Endothelial cell of umbilical vein (primary cell): ENCODE data around the gene PPARD. TPM values are rescaled to one million over a fixed set of nuclear protein-coding genes. Genes with fewer than 3 reads are reported as not detected.

Experiments used
- BruUV-seq: library from RNA; stranded (reverse); fragments of 400-500 nt; replicated peaks from 2 replicates; lab custom pipeline; 2021; lab: Mats Ljungman, UMichigan
- CTCF ChIA-PET: fragments of 300-600, 350-600 bp; sonication (Branson Sonifier 250); formaldehyde crosslinking; loops from one replicate; lab custom pipeline; 2021; ENCODE audit warnings: antibody characterized with exemption, inconsistent platforms; lab: Charles Lee
- POLR2A ChIA-PET: fragments of 300-600, 350-600 bp; sonication (Branson Sonifier 250); formaldehyde crosslinking; loops from one replicate; lab custom pipeline; 2021; ENCODE audit warnings: antibody characterized with exemption, inconsistent platforms; lab: Charles Lee
- DNase-seq: peaks from one replicate; pipeline ENCODE4 v3.0.0-alpha.2; 2011; ENCODE audit warnings: low read depth, low spot score
- FAIRE-seq: peaks from 2 replicates; lab custom pipeline; 2011; peaks lifted over from hg19 to GRCh38; lab: Jason Lieb, UNC
- H2AFZ ChIP-seq: 2 replicates; pipeline ENCODE4 v1.6.0; 2012; ENCODE audit warnings: low read depth, low read length, control low read depth, inconsistent platforms
- H3K27ac ChIP-seq: 2 replicates; pipeline ENCODE4 v1.5.1; 2011; ENCODE audit warnings: low read depth, mild to moderate bottlenecking, control low read depth, low read length, moderate library complexity; ENCODE audit not compliant: insufficient read depth
- H3K27me3 ChIP-seq, 2 experiments: 2 replicates each; pipeline versions ENCODE4 v1.6.0 to v1.6.1; 2011; ENCODE audit warnings: low read length in 2 of 2, mixed read lengths in 1 of 2; ENCODE audit not compliant: control insufficient read depth in 2 of 2, insufficient read depth in 2 of 2
- H3K36me3 ChIP-seq, 2 experiments: 2 replicates in 1 of 2; 3 replicates in 1 of 2; pipeline ENCODE4 v1.5.1; 2011; ENCODE audit warnings: low read length in 2 of 2, mild to moderate bottlenecking in 1 of 2, moderate library complexity in 1 of 2; ENCODE audit not compliant: control insufficient read depth in 2 of 2, insufficient read depth in 2 of 2; ENCODE audit errors: extremely low read depth in 1 of 2
- H3K4me1 ChIP-seq: 3 replicates; pipeline ENCODE4 v1.5.1; 2011; ENCODE audit warnings: mild to moderate bottlenecking, low read length; ENCODE audit not compliant: control insufficient read depth, insufficient read depth; ENCODE audit errors: extremely low read depth
- H3K4me2 ChIP-seq: 2 replicates; pipeline ENCODE4 v1.6.1; 2011; ENCODE audit warnings: low read length, control low read depth, mixed read lengths; ENCODE audit not compliant: insufficient read depth
- H3K4me3 ChIP-seq, 3 experiments: fragments of 200-600 bp in 1 of 3; sonication (generic), shearing (Covaris generic) in 1 of 3; replicated peaks in 1 of 3; 2 replicates each; pipeline ENCODE4 v1.5.1; 2011 to 2016; ENCODE audit warnings: control low read depth in 3 of 3, low read length in 3 of 3, mild to moderate bottlenecking in 2 of 3, inconsistent platforms in 1 of 3, low read depth in 1 of 3, moderate library complexity in 1 of 3; ENCODE audit not compliant: insufficient read depth in 1 of 3
- H3K79me2 ChIP-seq: 2 replicates; pipeline ENCODE4 v1.6.0; 2012; ENCODE audit warnings: low read length, inconsistent platforms; ENCODE audit not compliant: control insufficient read depth, insufficient read depth
- H3K9ac ChIP-seq: replicated peaks from 2 replicates; pipeline ENCODE3; 2011; ENCODE audit warnings: low read length, control low read depth; ENCODE audit not compliant: insufficient read depth; ENCODE audit errors: extremely low read depth
- H3K9me1 ChIP-seq: replicated peaks from 3 replicates; pipeline ENCODE4 v1.6.0; 2011; ENCODE audit warnings: mild to moderate bottlenecking, low read length; ENCODE audit not compliant: control insufficient read depth, insufficient read depth; ENCODE audit errors: extremely low read depth
- H3K9me3 ChIP-seq: replicated peaks from 2 replicates; pipeline ENCODE4 v1.5.1; 2012; ENCODE audit warnings: low read length, inconsistent platforms; ENCODE audit not compliant: control insufficient read depth, insufficient read depth
- H4K20me1 ChIP-seq: replicated peaks from 2 replicates; pipeline ENCODE3; 2011; ENCODE audit warnings: mild to moderate bottlenecking, low read length; ENCODE audit not compliant: control insufficient read depth, insufficient read depth; ENCODE audit errors: extremely low read depth
- EZH2 ChIP-seq: IDR thresholded peaks from 2 replicates; pipeline ENCODE4 v1.6.1; 2012; ENCODE audit warnings: borderline replicate concordance, low read depth, mild to moderate bottlenecking, moderate library complexity, low read length, inconsistent platforms; ENCODE audit not compliant: severe bottlenecking
- GATA2 ChIP-seq: IDR thresholded peaks from 2 replicates; pipeline ENCODE4 v1.7.0; 2011; ENCODE audit warnings: low read depth, mild to moderate bottlenecking, moderate library complexity, mixed read lengths, low read length; ENCODE audit not compliant: insufficient read length, insufficient read depth
- MYC ChIP-seq: IDR thresholded peaks from one replicate; pipeline ENCODE4 v1.6.1; 2011; ENCODE audit warnings: mild to moderate bottlenecking, low read depth, low read length
- POLR2AphosphoS5 ChIP-seq: IDR thresholded peaks from 2 replicates; pipeline ENCODE4 v1.6.1; 2012; ENCODE audit warnings: low read depth, mild to moderate bottlenecking, control low read depth, low read length, moderate library complexity; ENCODE audit not compliant: insufficient read depth
- dilution Hi-C: fragments of 300-500 bp; cut with MboI; formaldehyde crosslinking; loops from one replicate; pipeline ENCODE4 v1.15.0; 2019; ENCODE audit warnings: low sequenced_read_pairs; ENCODE audit not compliant: extremely low pct_ligation_motif_present
- intact Hi-C: fragments of 100-400 bp; cut with micrococcal nuclease; formaldehyde crosslinking; loops from one replicate; pipeline ENCODE4 v1.10.0; 2022
- polyA plus RNA-seq, 4 experiments: library from polyadenylated mRNA; depleted of rRNA in 3 of 4; stranded (reverse) in 3 of 4; unstranded in 1 of 4; fragments of >200 nt; gene quantifications; 2 replicates each; pipeline versions ENCODE4 v1.2.1 to v1.2.3, GENCODE V29; 2011 to 2012; ENCODE audit warnings: missing spikeins in 1 of 4
- total RNA-seq: library from RNA; stranded (reverse); gene quantifications from 2 replicates; pipeline ENCODE4 v1.2.3, GENCODE V29; 2021
- TF ChIP-seq, protein P1 (sequence below), 2 donors: IDR thresholded peaks; 1 replicate in 1 of 2; 2 replicates in 1 of 2; pipeline ENCODE4 v1.5.1; 2011; ENCODE audit warnings: low read length in 2 of 2, mild to moderate bottlenecking in 2 of 2, moderate library complexity in 2 of 2, control low read depth in 1 of 2, inconsistent platforms in 1 of 2, low read depth in 1 of 2; ENCODE audit not compliant: insufficient read depth in 1 of 2; ENCODE audit errors: extremely low read depth in 1 of 2

The PPARD gene
- total and polyA plus RNA-seq, 2 donors (not counting 3 experiments of a cell fraction or from before 2014, with no cell fraction given) = 23.4 to 29.2 TPM

DNA sequence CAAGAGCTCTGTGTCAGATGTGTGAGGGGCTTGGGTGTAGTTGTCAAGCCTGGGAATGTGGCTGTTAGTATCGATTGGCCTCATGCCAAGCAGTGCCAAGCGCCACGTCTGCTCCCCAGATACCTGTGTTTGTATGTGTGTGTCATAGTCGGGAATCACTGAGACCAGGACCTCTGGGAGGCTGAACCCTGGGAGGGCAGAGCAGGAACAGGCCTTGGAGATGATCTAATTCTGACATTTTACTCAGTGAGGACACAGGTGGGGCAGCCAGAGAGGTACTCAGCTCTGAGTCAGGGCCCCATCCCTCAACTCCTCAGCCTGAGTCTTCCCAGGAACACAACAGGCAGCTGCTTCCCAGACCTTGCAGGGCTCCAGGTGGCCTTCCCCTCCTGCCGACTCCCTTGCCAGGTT lies 58.5 kb downstream of the PPARD start:
- no peak for DNase-seq
- BruUV-seq = no TSS peak
- Histone ChIP-seq H3K4me1 (no peaks in the 10 kb centered on the region), H3K9me1 (no peaks in the 10 kb centered on the region), H3K36me3 (no peaks in the 10 kb centered on the region), H3K9me3 (no peaks in the 10 kb centered on the region), H3K27ac (no peak overlapping the region), H3K27me3 (no peaks in the 10 kb centered on the region), H2AFZ (no peak overlapping the region), H4K20me1 (no peaks in the 10 kb centered on the region), H3K9ac (no peak overlapping the region), H3K4me2 (no peak overlapping the region), H3K4me3 (no peak overlapping the region), H3K79me2 (no peaks in the 10 kb centered on the region)
- ChIA-PET CTCF (interaction anchor here (1.4 kb wide), 1 partner anchor 49 kb away, joined by 4 read pairs; no protein-coding TSS in a partner anchor), POLR2A (no interaction called here)
- intact Hi-C loops (no loop called here), dilution Hi-C loops (no loop called here)
- no peak for TF ChIP-seq MYC
- no peak for TF ChIP-seq GATA2
- TF ChIP-seq, protein P1, sequence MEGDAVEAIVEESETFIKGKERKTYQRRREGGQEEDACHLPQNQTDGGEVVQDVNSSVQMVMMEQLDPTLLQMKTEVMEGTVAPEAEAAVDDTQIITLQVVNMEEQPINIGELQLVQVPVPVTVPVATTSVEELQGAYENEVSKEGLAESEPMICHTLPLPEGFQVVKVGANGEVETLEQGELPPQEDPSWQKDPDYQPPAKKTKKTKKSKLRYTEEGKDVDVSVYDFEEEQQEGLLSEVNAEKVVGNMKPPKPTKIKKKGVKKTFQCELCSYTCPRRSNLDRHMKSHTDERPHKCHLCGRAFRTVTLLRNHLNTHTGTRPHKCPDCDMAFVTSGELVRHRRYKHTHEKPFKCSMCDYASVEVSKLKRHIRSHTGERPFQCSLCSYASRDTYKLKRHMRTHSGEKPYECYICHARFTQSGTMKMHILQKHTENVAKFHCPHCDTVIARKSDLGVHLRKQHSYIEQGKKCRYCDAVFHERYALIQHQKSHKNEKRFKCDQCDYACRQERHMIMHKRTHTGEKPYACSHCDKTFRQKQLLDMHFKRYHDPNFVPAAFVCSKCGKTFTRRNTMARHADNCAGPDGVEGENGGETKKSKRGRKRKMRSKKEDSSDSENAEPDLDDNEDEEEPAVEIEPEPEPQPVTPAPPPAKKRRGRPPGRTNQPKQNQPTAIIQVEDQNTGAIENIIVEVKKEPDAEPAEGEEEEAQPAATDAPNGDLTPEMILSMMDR (IDR thresholded peaks at IDR 0.05; ENCODE audit: extremely low read depth in 1 of 2, insufficient read depth in 1 of 2, low read depth in 1 of 2, low read length in 2 of 2) = no peak
- no peak for TF ChIP-seq EZH2
- no peak for FAIRE-seq

DNA sequence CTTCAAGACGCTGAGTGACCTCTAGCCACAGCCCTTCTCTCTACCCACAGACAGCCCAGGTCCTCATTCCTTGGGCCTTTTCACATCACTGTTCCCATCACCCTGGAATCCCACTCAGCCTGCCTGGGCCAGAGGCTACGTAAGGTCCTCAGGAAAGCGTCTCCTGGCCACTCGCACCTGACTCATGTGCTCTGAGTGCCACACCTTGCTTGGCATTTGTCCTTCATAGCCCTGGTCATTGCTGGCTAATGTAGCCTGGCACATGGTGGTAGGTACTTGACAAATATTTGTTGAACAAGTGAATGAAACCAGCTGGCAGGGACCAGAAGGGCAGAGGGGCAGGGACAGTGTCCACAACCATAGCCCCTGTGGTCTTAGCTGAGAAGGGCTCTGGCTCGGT lies 59.2 kb downstream of the PPARD start:
- H3K4me1 ChIP-seq = no peaks in the 10 kb centered on the region
- no peaks in the 10 kb centered on the region for H3K9me1 ChIP-seq
- dilution Hi-C loops = no loop called here
- no peak overlapping the region for H3K27ac ChIP-seq
- no peaks in the 10 kb centered on the region for H3K79me2 ChIP-seq
- no peak for TF ChIP-seq POLR2AphosphoS5
- no peak for TF ChIP-seq GATA2
- H3K4me2 ChIP-seq = no peak overlapping the region
- POLR2A ChIA-PET = no interaction called here
- BruUV-seq = no TSS peak
- H2AFZ ChIP-seq = no peak overlapping the region
- DNase-seq (no peak), FAIRE-seq (no peak)
- H4K20me1 ChIP-seq = no peaks in the 10 kb centered on the region
- H3K4me3 ChIP-seq = no peak overlapping the region
- intact Hi-C loops = no loop called here
- no peaks in the 10 kb centered on the region for H3K27me3 ChIP-seq
- CTCF ChIA-PET = interaction anchor here (1.0 to 1.4 kb wide), 2 partner anchors 48 kb away, joined by 3 to 4 read pairs; no protein-coding TSS in a partner anchor
- H3K9ac ChIP-seq = no peak overlapping the region
- H3K36me3 ChIP-seq = no peaks in the 10 kb centered on the region
- no peaks in the 10 kb centered on the region for H3K9me3 ChIP-seq
